CD14-positive monocyte (primary cell): ENCODE results near the gene NGRN. TPM values are rescaled to one million over a fixed set of nuclear protein-coding genes. Genes with fewer than 3 reads are reported as not detected.

Experiments
- DNase-seq, 3 donors: peaks; one replicate each; pipeline ENCODE4 v3.0.0-alpha.2; 2011 to 2022
- H2AFZ ChIP-seq: 2 replicates; pipeline ENCODE4 v1.6.0; 2012; ENCODE audit warnings: mild to moderate bottlenecking, low read depth, low read length, inconsistent platforms; ENCODE audit not compliant: insufficient read depth, poor library complexity, severe bottlenecking
- H3K27ac ChIP-seq, 2 donors: 1 replicate in 1 of 2; 2 replicates in 1 of 2; pipeline ENCODE4 v1.5.1; 2012 to 2013; ENCODE audit warnings: low read length in 2 of 2, control low read depth in 1 of 2, inconsistent platforms in 1 of 2, low read depth in 1 of 2, mild to moderate bottlenecking in 1 of 2
- H3K27me3 ChIP-seq, 2 donors: one replicate each; pipeline versions ENCODE4 v1.6.0 to v1.6.1; 2011 to 2013; ENCODE audit warnings: low read length in 2 of 2; ENCODE audit not compliant: control insufficient read depth in 2 of 2, insufficient read depth in 2 of 2
- H3K36me3 ChIP-seq, 2 donors: replicated peaks in 1 of 2; 1 replicate in 1 of 2; 2 replicates in 1 of 2; pipeline versions ENCODE4 v1.5.1 to v1.6.1; 2012 to 2013; ENCODE audit warnings: low read length in 2 of 2, control low read depth in 1 of 2, inconsistent platforms in 1 of 2, mild to moderate bottlenecking in 1 of 2; ENCODE audit not compliant: insufficient read depth in 2 of 2, control insufficient read depth in 1 of 2
- H3K4me1 ChIP-seq, 2 donors: 1 replicate in 1 of 2; 2 replicates in 1 of 2; pipeline versions ENCODE4 v1.5.1 to v1.6.1; 2012 to 2013; ENCODE audit warnings: low read length in 2 of 2, control low read depth in 1 of 2, inconsistent platforms in 1 of 2, mild to moderate bottlenecking in 1 of 2, moderate library complexity in 1 of 2; ENCODE audit not compliant: insufficient read depth in 2 of 2, control insufficient read depth in 1 of 2
- H3K4me2 ChIP-seq: replicated peaks from 2 replicates; pipeline ENCODE3; 2012; ENCODE audit warnings: low read length, moderate library complexity, mild to moderate bottlenecking; ENCODE audit not compliant: poor library complexity, severe bottlenecking; ENCODE audit errors: extremely low read depth
- H3K4me3 ChIP-seq, 3 experiments: fragments of 200-600 bp in 1 of 3; sonication (generic) in 1 of 3; replicated peaks in 1 of 3; 1 replicate in 2 of 3; 2 replicates in 1 of 3; pipeline ENCODE4 v1.5.1; 2011 to 2013; ENCODE audit warnings: low read length in 3 of 3, mild to moderate bottlenecking in 3 of 3, control low read depth in 2 of 3, low read depth in 2 of 3, inconsistent platforms in 1 of 3, moderate library complexity in 1 of 3
- H3K79me2 ChIP-seq: 2 replicates; pipeline ENCODE4 v1.6.0; 2012; ENCODE audit warnings: mild to moderate bottlenecking, control low read depth, inconsistent platforms, low read length, moderate library complexity; ENCODE audit not compliant: insufficient read depth
- H3K9ac ChIP-seq: 2 replicates; pipeline ENCODE4 v1.6.0; 2017; ENCODE audit warnings: low read length, mild to moderate bottlenecking; ENCODE audit not compliant: insufficient read depth, poor library complexity, severe bottlenecking
- H3K9me3 ChIP-seq, 2 donors: replicated peaks in 1 of 2; 1 replicate in 1 of 2; 2 replicates in 1 of 2; pipeline versions ENCODE4 v1.5.1 to v1.6.1; 2012 to 2013; ENCODE audit warnings: low read length in 2 of 2, control low read depth in 1 of 2; ENCODE audit not compliant: control insufficient read depth in 1 of 2, insufficient read depth in 1 of 2
- H4K20me1 ChIP-seq: 2 replicates; pipeline ENCODE4 v1.6.0; 2012; ENCODE audit warnings: mild to moderate bottlenecking, low read length, control low read depth, moderate library complexity; ENCODE audit not compliant: insufficient read depth
- H3K27ac Mint-ChIP-seq, 7 donors: one replicate each; pipeline ENCODE4 v1.8.0; 2020; ENCODE audit warnings: mild to moderate bottlenecking in 7 of 7, mixed read lengths in 7 of 7, moderate library complexity in 6 of 7, inconsistent platforms in 2 of 7
- H3K27me3 Mint-ChIP-seq, 3 donors: one replicate each; pipeline ENCODE4 v1.8.0; 2021 to 2022; ENCODE audit warnings: low read depth in 3 of 3, mild to moderate bottlenecking in 3 of 3, mixed read lengths in 3 of 3, moderate library complexity in 3 of 3, inconsistent platforms in 1 of 3
- H3K36me3 Mint-ChIP-seq, 2 donors: one replicate each; pipeline ENCODE4 v1.8.0; 2020; ENCODE audit warnings: mixed read lengths in 2 of 2, inconsistent platforms in 1 of 2, mild to moderate bottlenecking in 1 of 2
- H3K4me1 Mint-ChIP-seq: one replicate; pipeline ENCODE4 v1.8.0; 2020; ENCODE audit warnings: mild to moderate bottlenecking, mixed read lengths
- H3K4me3 Mint-ChIP-seq, 2 donors: one replicate each; pipeline ENCODE4 v1.8.0; 2020; ENCODE audit warnings: mild to moderate bottlenecking in 2 of 2, mixed read lengths in 2 of 2, moderate library complexity in 1 of 2
- H3K9me3 Mint-ChIP-seq, 7 donors: one replicate each; pipeline ENCODE4 v1.8.0; 2020 to 2022; ENCODE audit warnings: mixed read lengths in 7 of 7, mild to moderate bottlenecking in 6 of 7, moderate library complexity in 6 of 7, inconsistent platforms in 2 of 7
- CTCF ChIP-seq: fragments of 200-600 bp; IDR thresholded peaks from one replicate; pipeline ENCODE4 v1.8.0; 2022; ENCODE audit warnings: antibody characterized with exemption, mild to moderate bottlenecking
- WGBS: methylation state at CpG from one replicate; pipeline ENCODE4 v1.1.5; 2013; ENCODE audit warnings: missing lambda C conversion rate; ENCODE audit not compliant: insufficient coverage; 5-methylcytosine and 5-hydroxymethylcytosine counted together
- intact Hi-C, 2 donors: fragments of 100-400 bp; cut with micrococcal nuclease; formaldehyde crosslinking; loops; one replicate each; pipeline versions ENCODE4 v1.15.0 to v1.15.1; 2023
- polyA plus RNA-seq, 3 donors: library from polyadenylated mRNA; depleted of rRNA in 1 of 3; unstranded in 2 of 3; stranded (reverse) in 1 of 3; fragments of 300-500 nt in 2 of 3; fragments of >200 nt in 1 of 3; fragmentation: Illumina TruSeq in 2 of 3; gene quantifications; 1 replicate in 2 of 3; 2 replicates in 1 of 3; pipeline ENCODE4 v1.2.3, GENCODE V29; 2012 to 2021

NGRN gene
- polyA plus RNA-seq, 3 donors, result 14.4 to 20.3 (median 18.9) TPM

- WGBS, result 78% methylated on average over 13 of the region's 14 CpGs
- H3K9ac ChIP-seq, result no peak overlapping the region
- peaks cover 14% of the 10 kb centered on the region for H3K79me2 ChIP-seq
- no peaks in the 10 kb centered on the region for H3K4me1 ChIP-seq
- no peaks in the 10 kb centered on the region for H3K9me3 Mint-ChIP-seq
- no peak overlapping the region for H3K27ac ChIP-seq
- H4K20me1 ChIP-seq, result peaks cover 76% of the 10 kb centered on the region
- intact Hi-C loops, result no loop called here
- no peaks in the 10 kb centered on the region for H3K9me3 ChIP-seq
- TF ChIP-seq CTCF, result peak; percentile 56
- H2AFZ ChIP-seq, result no peak overlapping the region
- peaks cover 3% of the 10 kb centered on the region for H3K4me1 Mint-ChIP-seq
- DNase-seq, result peak in 1 of 3 donors; percentile 48
- peaks cover 71 to 93% of the 10 kb centered on the region in 2 donors for H3K36me3 Mint-ChIP-seq
- peaks cover 0 to 2% (median 0%) of the 10 kb centered on the region in 3 donors for H3K27me3 Mint-ChIP-seq
- no peak overlapping the region for H3K4me3 Mint-ChIP-seq
- H3K27me3 ChIP-seq, result no peaks in the 10 kb centered on the region
- H3K4me3 ChIP-seq, result no peak overlapping the region
- peaks cover 80 to 91% of the 10 kb centered on the region in 2 donors for H3K36me3 ChIP-seq
- H3K27ac Mint-ChIP-seq, result peak overlapping the region in 1 of 7 donors; percentile 35
- no peak overlapping the region for H3K4me2 ChIP-seq
Observed at GRCh38 chr15:90221246-90221900, 44.1 kb upstream of the NGRN start.

GRCh38 chr15:90222547-90222946 lies 42.9 kb upstream of the NGRN start:
- Histone ChIP-seq H2AFZ (no peak overlapping the region), H3K36me3 (peaks cover 82 to 91% of the 10 kb centered on the region in 2 donors), H3K9ac (no peak overlapping the region), H3K9me3 (no peaks in the 10 kb centered on the region), H4K20me1 (peaks cover 72% of the 10 kb centered on the region), H3K79me2 (peaks cover 8% of the 10 kb centered on the region), H3K27ac (no peak overlapping the region), H3K4me3 (no peak overlapping the region), H3K4me2 (no peak overlapping the region), H3K27me3 (no peaks in the 10 kb centered on the region), H3K4me1 (no peaks in the 10 kb centered on the region)
- no peak for TF ChIP-seq CTCF
- Mint-ChIP-seq H3K9me3 (no peaks in the 10 kb centered on the region), H3K36me3 (peaks cover 74 to 94% of the 10 kb centered on the region in 2 donors), H3K27me3 (peaks cover 0 to 2% (median 0%) of the 10 kb centered on the region in 3 donors), H3K4me1 (peaks cover 3% of the 10 kb centered on the region), H3K27ac (peak overlapping the region in 1 of 7 donors; percentile 40), H3K4me3 (no peak overlapping the region)
- intact Hi-C loops, result no loop called here
- DNase-seq, result no peak
- WGBS, result no CpG with 5 or more reads among the region's 2 CpGs
